Calu3 (cell line): Measurements from ENCODE around the gene EEPD1. TPM values are rescaled to one million over a fixed set of nuclear protein-coding genes. Genes with fewer than 3 reads are reported as not detected.

ENCODE experiments used
- BruUV-seq: library from RNA; stranded (reverse); fragments of 400-500 nt; replicated peaks from 2 replicates; lab custom pipeline; 2021; lab: Mats Ljungman, UMichigan
- CTCF ChIA-PET: fragments of 300-600 bp; sonication (Branson Sonifier 250); formaldehyde crosslinking; loops from one replicate; lab custom pipeline; 2022; ENCODE audit warnings: antibody characterized with exemption; lab: Charles Lee
- DNase-seq: peaks from one replicate; pipeline ENCODE4 v3.0.0; 2022
- H3K27ac Mint-ChIP-seq: one replicate; pipeline ENCODE4 v1.8.0; 2022; ENCODE audit warnings: mixed read lengths; ENCODE audit not compliant: unreplicated experiment
- H3K27me3 Mint-ChIP-seq: one replicate; pipeline ENCODE4 v1.8.0; 2022; ENCODE audit warnings: mixed read lengths; ENCODE audit not compliant: unreplicated experiment
- H3K36me3 Mint-ChIP-seq: one replicate; pipeline ENCODE4 v1.8.0; 2022; ENCODE audit warnings: mild to moderate bottlenecking, moderate library complexity, mixed read lengths; ENCODE audit not compliant: insufficient read depth, unreplicated experiment
- H3K4me1 Mint-ChIP-seq: one replicate; pipeline ENCODE4 v1.8.0; 2022; ENCODE audit warnings: mild to moderate bottlenecking, low read depth, mixed read lengths; ENCODE audit not compliant: unreplicated experiment
- H3K4me3 Mint-ChIP-seq: one replicate; pipeline ENCODE4 v1.8.0; 2022; ENCODE audit warnings: mild to moderate bottlenecking, low read depth, moderate library complexity, mixed read lengths; ENCODE audit not compliant: unreplicated experiment
- H3K9me3 Mint-ChIP-seq: one replicate; pipeline ENCODE4 v1.8.0; 2022; ENCODE audit warnings: low read depth, mixed read lengths; ENCODE audit not compliant: unreplicated experiment
- intact Hi-C: fragments of 100-400 bp; cut with micrococcal nuclease; formaldehyde crosslinking; loops from one replicate; pipeline ENCODE4 v1.10.0; 2022; ENCODE audit not compliant: unreplicated experiment
- total RNA-seq: library from RNA; stranded (reverse); gene quantifications from 2 replicates; pipeline ENCODE4 v1.2.3, GENCODE V29; 2022
- TF ChIP-seq, protein P1 (sequence below): fragments of 200-600 bp; IDR thresholded peaks from one replicate; pipeline ENCODE4 v1.8.0; 2022; ENCODE audit warnings: antibody characterized with exemption; ENCODE audit not compliant: unreplicated experiment

EEPD1 gene
- total RNA-seq, 1 experiment from 2014 or later: 48.8 TPM

DNA sequence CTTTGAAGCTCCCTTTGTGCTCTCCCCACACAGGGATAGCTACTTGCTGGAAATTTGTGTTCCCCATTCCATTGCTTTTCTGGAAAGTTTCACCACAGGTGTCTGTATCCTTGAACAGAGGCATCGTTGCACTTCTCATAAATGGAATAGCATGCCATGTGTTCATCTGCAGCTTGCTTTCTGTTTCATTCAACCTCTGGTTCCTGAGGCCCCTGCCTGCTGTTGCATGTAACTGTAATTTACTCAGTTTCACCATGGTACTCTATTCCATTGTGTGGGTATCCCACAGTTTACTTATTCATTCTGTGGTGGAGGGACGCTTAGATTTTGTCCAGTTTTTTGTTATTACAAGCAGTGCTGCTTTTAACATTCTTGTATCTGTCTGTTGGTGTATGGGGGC, 32.0 kb downstream of the EEPD1 start:
- CTCF ChIA-PET: interaction anchor here (0.6 to 1.2 kb wide), 2 partner anchors 126 to 134 kb away, joined by 3 to 4 read pairs; no protein-coding TSS in a partner anchor
- no TSS peak for BruUV-seq
- no peaks in the 10 kb centered on the region for H3K27me3 Mint-ChIP-seq
- intact Hi-C loops: no loop called here
- H3K4me1 Mint-ChIP-seq: peaks cover 34% of the 10 kb centered on the region
- no peak overlapping the region for H3K27ac Mint-ChIP-seq
- no peak for DNase-seq
- no peaks in the 10 kb centered on the region for H3K9me3 Mint-ChIP-seq
- no peak overlapping the region for H3K4me3 Mint-ChIP-seq
- H3K36me3 Mint-ChIP-seq: peaks cover 10% of the 10 kb centered on the region
- TF ChIP-seq, protein P1, sequence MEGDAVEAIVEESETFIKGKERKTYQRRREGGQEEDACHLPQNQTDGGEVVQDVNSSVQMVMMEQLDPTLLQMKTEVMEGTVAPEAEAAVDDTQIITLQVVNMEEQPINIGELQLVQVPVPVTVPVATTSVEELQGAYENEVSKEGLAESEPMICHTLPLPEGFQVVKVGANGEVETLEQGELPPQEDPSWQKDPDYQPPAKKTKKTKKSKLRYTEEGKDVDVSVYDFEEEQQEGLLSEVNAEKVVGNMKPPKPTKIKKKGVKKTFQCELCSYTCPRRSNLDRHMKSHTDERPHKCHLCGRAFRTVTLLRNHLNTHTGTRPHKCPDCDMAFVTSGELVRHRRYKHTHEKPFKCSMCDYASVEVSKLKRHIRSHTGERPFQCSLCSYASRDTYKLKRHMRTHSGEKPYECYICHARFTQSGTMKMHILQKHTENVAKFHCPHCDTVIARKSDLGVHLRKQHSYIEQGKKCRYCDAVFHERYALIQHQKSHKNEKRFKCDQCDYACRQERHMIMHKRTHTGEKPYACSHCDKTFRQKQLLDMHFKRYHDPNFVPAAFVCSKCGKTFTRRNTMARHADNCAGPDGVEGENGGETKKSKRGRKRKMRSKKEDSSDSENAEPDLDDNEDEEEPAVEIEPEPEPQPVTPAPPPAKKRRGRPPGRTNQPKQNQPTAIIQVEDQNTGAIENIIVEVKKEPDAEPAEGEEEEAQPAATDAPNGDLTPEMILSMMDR: no peak

DNA sequence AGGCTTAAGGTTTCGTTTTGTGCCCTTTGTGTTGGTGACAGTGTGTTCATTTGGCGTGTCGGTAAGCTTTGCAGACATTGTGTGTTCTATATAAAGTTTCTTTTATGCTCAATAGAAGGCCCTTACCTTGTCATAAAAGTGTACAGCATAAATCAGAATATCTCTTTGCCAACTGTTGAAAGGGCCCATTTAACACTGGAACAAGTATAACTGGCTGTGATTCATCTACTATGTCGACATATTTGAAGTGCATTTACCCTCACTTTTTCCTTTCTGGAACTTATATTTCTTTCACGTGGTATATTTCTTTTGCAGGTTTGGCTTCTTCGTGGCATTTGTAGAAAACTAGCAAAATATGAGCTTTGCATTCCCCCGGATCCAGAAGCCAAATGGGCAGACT, 32.7 kb downstream of the EEPD1 start:
- DNase-seq: no peak
- H3K27ac Mint-ChIP-seq: no peak overlapping the region
- no peak overlapping the region for H3K4me3 Mint-ChIP-seq
- no peaks in the 10 kb centered on the region for H3K9me3 Mint-ChIP-seq
- H3K27me3 Mint-ChIP-seq: no peaks in the 10 kb centered on the region
- peaks cover 10% of the 10 kb centered on the region for H3K36me3 Mint-ChIP-seq
- CTCF ChIA-PET: interaction anchor here (0.6 to 1.2 kb wide), 2 partner anchors 46 to 133 kb away, joined by 3 read pairs; no protein-coding TSS in a partner anchor
- intact Hi-C loops: no loop called here
- TF ChIP-seq, protein P1: no peak
- no TSS peak for BruUV-seq
- H3K4me1 Mint-ChIP-seq: peaks cover 36% of the 10 kb centered on the region

DNA sequence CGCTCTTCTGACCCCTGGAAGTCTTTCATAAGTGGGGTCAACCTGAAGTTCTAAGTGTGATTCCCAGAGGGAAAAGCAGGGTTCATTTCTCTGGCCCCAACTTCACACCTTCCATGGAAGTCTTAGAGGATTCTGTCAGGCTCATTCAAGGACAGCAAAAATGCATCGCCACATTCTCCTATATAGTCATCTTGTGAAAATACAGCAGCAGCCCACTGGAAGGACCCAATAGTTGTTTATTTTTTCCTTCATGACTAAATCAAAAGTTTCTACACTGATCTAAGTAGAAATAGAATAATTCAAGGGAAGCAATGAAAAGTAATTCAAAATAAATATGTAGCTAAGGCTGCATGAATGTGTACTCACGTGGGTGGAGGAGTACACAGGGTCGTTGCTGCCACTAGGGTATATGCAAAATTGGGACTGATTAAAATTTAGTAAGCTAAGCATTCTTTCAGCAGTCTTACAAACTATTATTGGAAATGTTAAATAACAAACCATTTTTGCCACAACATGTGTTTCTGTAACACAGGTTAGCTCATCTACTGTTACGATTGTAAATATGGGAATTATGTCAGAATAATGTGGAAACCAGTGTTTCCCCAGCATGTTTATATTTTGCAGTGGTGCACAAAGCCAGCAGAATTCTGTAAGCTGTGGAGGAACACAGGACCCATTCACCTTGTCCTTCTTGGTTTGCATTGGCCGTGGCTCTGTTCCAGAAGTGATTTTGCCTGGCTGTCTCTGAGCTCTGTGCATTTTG, 33.5 kb downstream of the EEPD1 start:
- intact Hi-C loops: no loop called here
- H3K9me3 Mint-ChIP-seq: no peaks in the 10 kb centered on the region
- no peak overlapping the region for H3K27ac Mint-ChIP-seq
- TF ChIP-seq, protein P1: no peak
- no peak overlapping the region for H3K4me3 Mint-ChIP-seq
- H3K4me1 Mint-ChIP-seq: peaks cover 44% of the 10 kb centered on the region
- BruUV-seq: no TSS peak
- DNase-seq: no peak
- H3K36me3 Mint-ChIP-seq: peaks cover 10% of the 10 kb centered on the region
- CTCF ChIA-PET: interaction anchor here (0.6 to 0.9 kb wide), 3 partner anchors 29 to 148 kb away, joined by 3 to 4 read pairs (median 3); no protein-coding TSS in a partner anchor
- no peaks in the 10 kb centered on the region for H3K27me3 Mint-ChIP-seq

DNA sequence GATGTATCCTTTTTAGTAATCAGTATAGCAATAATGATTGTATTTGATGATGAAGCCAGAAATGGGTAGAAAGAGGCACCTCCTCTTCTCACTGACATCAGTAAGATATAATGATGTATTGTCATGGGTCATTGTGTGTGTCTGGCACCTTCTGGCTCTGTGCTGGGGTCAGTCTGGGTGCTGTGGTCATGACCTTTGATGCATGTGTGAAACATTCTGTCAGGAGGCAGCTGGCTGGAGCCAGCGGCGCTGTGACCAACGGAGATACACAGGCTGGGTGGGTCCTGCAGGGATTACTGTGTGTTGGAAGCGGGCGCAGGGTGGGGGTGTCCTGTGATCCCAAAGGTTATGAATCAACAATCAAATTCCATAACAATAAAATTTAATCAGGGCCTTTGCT, 35.2 kb downstream of the EEPD1 start:
- peaks cover 46% of the 10 kb centered on the region for H3K4me1 Mint-ChIP-seq
- H3K27me3 Mint-ChIP-seq: no peaks in the 10 kb centered on the region
- DNase-seq: no peak
- H3K4me3 Mint-ChIP-seq: no peak overlapping the region
- H3K9me3 Mint-ChIP-seq: no peaks in the 10 kb centered on the region
- peaks cover 10% of the 10 kb centered on the region for H3K36me3 Mint-ChIP-seq
- peak overlapping the region; percentile 6 for H3K27ac Mint-ChIP-seq
- BruUV-seq: no TSS peak
- CTCF ChIA-PET: no interaction called here
- intact Hi-C loops: no loop called here
- TF ChIP-seq, protein P1: no peak
